KBM-7 (cell line): Measurements from ENCODE around the gene SORCS2.

ENCODE experiments used
- DNase-seq: peaks from one replicate; pipeline ENCODE4 v3.0.0-alpha.2; 2015
- in situ Hi-C: fragments of 300-500 bp; cut with MboI; formaldehyde crosslinking; loops from 2 replicates; pipeline ENCODE4 v1.14.3; 2020; ENCODE audit warnings: low sequenced_read_pairs, low pct_unique_long_range_greater_than_20kb, mixed read lengths

SORCS2 gene

DNA sequence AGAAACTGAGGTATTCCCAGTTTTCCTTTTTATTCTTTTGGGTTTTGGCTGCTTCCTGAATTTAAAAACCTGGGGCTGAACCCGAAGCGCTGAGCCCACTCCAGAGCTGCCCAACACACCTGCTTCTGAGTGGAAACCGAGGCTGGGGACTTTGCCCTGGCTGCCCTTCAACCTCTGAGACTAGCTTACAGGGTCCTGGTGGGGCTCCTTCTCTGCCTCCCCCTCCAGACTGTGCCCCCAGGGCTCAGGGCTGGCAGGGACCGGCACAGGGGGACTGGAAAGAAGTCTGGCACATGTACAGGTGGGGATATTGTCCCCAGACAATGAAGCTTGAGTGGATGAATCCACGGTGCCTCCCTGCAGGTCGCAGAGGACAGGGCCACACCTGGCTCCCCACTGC, 482.8 kb downstream of the SORCS2 start:
- DNase-seq: no peak
- in situ Hi-C loops: no loop called here

DNA sequence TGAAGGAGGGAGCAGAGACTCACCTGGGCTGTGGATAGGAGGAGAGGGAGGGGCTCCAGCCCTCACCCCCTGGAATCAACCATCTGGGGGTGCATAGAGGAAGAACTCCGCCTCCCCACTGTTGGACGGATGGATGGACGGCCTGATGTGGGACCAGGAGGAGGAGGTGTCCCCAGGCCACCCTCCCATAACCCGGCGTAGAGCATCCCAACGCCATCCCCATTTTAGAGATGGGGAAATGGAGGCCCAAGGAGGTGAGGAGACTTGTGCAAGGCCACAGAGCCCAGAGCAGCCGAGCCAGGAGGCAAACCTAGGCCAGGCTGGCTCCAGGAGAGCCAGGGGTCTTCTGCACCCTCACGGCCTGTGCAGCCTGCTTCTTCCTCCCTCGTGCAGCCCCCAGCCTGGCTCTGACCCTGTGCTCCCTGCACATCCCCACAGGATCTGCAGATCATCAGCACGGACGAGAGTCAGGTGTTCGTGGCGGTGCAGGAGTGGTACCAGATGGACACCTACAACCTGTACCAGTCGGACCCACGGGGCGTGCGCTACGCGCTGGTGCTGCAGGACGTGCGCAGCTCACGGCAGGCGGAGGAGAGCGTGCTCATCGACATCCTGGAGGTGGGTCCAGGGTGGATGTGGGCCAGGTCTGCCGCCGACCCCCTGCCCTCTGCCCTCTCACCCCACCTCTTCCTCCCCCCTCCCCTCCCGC, 483.4 kb downstream of the SORCS2 start:
- DNase-seq: no peak
- in situ Hi-C loops: no loop called here

DNA sequence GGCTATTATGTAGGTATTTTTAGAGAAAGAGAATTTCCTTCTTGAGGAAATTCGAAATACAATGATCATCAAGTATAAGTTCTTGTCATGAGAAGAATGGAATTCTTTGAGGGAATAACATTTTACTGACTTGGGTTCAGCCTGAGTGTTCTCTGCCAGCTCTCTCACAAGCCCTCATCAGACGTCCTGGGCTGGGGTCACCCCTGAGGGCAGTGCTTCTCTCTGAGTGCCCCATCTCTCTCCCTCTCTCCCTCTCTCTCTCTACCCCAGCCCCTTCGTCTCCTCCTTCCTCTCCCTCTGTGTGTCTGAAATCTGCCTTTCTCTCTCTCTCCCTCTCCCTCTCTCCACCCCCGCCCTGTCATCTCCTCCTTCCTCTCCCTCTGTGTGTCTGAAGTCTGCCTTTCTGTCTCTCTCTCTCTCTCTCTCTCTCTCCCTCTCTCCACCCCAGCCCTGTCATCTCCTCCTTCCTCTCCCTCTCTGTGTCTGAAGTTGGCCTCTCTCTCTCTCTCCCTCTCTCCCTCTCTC, 484.1 kb downstream of the SORCS2 start:
- in situ Hi-C loops: no loop called here
- no peak for DNase-seq

DNA sequence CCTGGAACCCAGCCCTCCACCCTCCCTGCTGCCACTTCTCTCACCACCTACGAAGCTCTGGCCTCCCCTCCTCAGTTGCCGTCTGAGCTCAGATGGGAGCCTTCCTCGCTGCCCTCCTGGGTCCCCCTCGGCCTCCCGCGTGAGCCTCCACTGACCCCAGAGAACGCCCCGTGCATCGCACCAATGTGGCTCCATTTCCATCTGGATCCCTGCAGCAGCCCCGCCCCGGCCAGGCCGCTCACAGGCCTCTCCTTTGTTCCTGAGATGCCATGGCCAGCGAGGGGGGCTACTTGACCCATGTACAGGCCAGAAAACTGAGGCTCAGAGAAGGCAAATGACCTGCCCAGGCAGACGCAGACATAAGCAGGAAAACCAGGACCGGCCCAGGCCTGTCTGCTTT, 484.7 kb downstream of the SORCS2 start:
- in situ Hi-C loops: no loop called here
- no peak for DNase-seq

DNA sequence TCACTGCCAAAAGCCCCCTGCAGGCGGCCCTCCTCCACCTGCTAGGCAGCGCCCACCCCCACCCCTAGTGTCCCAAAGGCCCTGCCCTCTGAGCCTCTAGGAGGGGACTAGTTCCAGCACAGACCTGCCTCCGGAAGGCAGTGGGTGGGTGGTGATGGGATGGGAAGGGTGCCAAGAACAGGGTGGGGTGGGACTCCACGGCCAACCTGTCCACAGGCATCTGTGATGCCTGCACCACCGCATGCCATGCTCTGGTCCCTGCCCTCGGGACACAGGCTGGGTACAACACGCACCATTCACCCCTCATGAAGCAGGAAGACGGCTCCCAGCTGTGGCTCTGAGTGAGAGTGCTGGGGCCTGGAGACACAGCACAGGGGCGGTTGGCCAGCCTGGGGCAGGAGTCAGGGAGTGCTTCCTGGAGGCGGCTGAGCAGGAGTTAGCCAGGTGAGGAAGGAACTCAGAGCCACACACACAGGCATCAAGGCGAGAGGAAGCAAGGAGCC, 485.5 kb downstream of the SORCS2 start:
- in situ Hi-C loops: no loop called here

DNA sequence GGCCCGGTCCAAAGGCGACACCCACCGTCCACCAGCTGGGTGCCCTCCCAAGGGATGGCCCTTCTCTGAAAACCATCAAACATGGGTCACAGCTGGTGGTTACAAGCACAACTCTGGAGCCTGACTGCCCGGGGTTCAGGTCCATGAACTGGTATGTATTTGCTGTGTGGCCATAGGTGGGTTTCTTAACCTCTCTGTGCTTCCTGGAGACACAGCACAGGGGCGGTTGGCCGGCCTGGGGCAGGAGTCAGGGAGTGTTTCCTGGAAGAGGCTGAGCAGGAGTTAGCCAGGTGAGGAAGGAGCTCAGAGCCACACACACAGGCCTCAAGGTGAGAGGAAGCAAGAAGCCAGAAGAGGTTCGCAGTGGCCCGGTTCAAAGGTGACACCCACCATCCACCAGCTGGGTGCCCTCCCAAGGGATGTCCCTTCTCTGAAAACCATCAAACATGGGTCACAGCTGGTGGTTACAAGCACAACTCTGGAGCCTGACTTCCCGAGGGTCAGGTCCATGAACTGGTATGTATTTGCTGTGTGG, 486.0 kb downstream of the SORCS2 start:
- no peak for DNase-seq
- in situ Hi-C loops: no loop called here

More for the DNA sequence above, 485.5 kb downstream of the SORCS2 start:
- DNase-seq: no peak

DNA sequence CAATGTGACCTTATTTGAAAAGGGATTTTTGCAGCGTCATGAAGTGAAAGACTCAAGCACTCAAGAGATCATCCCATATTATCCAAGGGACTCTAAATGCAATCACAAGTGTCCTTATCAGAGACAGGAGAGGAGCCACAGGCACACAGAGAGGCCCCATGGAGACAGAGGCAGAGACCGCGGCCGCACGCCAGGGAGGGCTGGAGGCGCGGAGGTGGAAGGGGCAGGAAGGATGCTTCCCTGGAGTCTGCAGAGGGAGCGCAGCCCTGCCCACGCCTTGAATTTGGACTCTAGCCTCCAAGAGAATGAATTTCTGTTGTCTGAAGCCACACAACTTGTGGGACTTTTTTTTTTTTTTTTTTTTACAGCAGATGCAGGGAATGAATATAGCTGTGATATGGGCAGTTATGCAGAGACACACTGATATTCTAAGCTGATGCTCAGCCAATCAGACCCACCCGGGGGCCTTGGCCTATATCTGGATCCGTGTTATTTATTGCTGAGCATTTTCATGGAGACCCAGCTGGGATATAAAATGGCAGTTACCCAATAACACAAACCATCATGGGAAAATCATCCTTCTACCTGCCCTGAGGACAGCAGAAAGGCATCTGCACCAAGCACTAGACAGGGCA, 487.2 kb downstream of the SORCS2 start:
- DNase-seq: no peak
- in situ Hi-C loops: no loop called here

DNA sequence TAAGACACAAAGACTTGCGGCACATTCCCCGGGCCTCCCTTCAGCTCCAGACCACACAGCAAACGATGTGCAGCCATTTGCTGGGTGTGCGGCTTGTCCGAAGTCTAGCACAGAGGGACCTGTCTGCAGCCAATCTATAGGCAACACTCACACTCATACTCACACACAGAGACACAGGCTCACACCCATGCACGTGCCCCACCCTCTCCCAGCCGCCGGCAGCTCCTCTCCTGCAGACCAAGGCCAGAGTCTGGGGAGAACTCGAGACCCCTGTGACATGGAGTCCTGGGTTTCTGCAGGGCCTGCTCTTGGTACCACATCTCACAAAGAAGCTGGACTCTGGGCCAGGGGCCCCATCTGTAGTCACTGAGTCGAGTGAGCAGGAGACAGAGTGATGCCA, 487.8 kb downstream of the SORCS2 start:
- in situ Hi-C loops: no loop called here
- no peak for DNase-seq

DNA sequence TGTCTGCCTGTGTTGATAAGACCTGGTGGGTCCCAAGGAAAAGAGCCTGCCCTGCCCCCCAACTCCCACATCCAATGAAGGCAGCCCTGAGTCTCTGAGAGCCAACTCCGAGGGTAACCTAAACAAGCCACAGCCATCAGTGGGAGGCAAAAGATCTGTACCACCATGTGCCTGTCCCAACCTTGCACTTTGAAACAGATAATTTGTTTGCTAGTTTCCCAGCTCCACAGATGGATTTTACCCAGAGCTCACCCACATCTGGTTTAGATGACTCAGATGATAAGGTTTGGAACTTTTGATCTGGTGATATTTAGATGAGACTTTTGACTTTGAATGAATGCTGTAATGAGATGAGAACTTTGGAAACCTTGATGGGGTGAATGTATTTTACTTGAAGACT, 488.4 kb downstream of the SORCS2 start:
- DNase-seq: no peak
- in situ Hi-C loops: no loop called here

DNA sequence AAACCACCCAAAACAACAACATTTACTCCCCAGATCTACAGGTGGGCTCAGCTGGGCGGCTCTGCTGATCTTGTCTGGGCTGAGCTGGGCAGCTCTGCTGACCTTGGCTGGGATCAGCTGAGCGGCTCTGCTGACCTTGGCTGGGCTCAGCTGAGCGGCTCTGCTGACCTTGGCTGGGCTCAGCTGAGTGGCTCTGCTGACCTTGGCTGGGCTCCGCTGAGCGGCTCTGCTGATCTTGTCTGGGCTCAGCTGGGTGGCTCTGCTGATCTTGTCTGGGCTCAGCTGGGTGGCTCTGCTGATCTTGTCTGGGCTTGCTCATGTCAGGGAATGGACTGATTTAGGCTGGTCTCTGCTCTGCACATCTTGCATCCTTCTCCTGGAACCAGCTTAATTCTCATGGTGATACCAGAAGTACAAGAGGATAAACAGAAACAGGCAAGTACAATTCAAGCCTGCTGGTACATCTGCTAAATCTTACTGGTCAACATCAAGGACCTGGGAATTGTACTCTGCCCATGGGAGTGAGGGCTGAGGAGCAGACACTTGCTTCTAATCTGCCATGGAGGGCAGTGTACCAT, 490.9 kb downstream of the SORCS2 start:
- in situ Hi-C loops: no loop called here
- DNase-seq: no peak

DNA sequence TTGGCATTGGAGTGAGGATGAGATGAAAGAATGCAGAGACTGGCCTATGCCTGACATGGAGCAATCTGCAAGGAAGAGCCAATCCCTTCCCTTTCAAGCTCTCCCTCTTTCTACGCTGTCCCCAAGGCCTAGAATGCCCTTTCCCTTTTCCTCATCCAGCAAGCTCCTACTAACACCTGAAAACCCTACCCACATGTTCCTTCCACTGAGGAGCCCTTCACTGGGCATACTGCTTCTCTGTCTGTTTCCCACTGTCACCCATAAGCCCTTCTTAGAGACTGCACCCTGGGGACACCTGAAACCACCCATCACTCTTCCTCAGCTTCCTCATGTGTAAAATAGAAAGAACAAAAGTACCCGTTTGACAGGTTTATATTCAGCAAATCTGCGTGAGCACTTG, 492.0 kb downstream of the SORCS2 start:
- DNase-seq: no peak

DNA sequence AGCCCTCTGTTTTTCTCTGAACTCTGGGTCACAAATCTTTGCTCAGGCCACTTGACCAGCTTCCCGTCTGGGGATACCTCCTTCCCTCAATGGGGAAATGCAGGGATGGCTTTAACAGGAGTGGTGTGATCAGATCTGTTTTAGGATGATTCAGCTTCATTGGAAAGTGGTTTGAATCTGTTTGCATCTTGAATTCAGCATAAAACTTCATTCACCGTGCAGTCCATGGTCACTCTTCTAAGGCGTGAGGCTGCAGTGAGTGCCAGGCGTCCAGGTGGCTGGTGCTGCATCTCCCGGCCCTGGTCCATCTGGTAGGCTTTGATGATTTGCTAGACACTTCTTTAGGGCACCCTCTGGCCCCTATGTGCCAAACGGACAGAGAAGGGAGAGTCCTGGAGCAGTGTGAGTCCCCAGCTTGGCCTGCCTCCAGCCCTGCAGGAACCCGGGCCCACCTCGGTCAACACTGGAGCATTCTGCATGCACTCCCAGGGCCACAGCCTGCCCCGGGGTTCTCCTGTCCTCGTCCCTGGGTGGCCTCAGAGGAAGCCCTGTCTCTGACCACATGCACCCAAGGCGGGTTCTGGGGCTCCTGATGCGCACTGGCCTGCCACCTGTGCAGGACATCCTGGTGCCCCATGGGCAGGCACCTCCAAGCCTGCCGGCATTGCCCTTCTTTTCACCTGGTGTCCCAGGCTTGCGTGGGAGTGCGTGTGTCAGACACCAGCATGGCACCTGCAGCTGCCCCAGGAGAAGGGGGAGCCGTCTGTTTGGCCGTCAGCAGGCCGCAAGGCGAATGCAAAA, 493.9 kb downstream of the SORCS2 start:
- no peak for DNase-seq
- in situ Hi-C loops: no loop called here

More for the DNA sequence above, 492.0 kb downstream of the SORCS2 start:
- in situ Hi-C loops: no loop called here

DNA sequence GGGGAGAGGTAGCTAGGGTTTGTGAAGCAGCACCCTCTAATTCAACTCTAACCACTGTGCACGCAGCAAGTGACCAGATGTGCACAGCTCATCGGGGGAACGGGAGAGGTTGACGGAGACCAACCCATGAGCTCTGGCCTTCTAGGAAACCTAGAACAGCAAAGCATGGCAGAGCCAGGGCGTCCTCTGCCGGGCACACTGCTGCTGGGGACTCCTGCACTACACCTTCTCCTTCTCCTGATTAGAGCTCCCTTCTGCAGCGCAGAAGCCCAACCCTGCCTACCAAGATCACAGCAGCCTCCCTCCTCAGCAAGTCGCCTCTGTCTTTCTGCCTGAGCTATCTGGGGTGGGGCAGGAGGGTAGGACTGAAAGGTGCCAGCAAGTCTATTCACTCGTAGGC, 494.7 kb downstream of the SORCS2 start:
- DNase-seq: no peak
- in situ Hi-C loops: no loop called here

DNA sequence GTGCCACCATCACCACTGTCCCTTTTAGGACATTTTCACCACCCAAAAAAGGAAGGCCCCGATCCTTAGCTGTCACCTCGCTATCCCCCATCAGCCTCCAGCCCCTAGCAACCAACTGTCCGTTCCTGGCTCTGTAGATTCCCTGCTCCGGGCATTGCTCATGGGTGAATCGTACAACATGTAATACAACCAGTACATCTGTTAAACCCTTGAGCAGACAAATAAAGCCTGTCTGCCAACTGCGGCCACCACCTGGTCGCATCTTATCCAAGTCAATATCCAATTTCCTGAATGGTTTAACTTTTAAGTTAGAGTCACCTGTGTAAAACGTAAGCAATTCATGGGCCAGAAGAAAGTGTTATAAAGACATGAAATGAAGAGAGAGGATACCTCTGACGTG, 495.5 kb downstream of the SORCS2 start:
- in situ Hi-C loops: no loop called here
- DNase-seq: no peak

DNA sequence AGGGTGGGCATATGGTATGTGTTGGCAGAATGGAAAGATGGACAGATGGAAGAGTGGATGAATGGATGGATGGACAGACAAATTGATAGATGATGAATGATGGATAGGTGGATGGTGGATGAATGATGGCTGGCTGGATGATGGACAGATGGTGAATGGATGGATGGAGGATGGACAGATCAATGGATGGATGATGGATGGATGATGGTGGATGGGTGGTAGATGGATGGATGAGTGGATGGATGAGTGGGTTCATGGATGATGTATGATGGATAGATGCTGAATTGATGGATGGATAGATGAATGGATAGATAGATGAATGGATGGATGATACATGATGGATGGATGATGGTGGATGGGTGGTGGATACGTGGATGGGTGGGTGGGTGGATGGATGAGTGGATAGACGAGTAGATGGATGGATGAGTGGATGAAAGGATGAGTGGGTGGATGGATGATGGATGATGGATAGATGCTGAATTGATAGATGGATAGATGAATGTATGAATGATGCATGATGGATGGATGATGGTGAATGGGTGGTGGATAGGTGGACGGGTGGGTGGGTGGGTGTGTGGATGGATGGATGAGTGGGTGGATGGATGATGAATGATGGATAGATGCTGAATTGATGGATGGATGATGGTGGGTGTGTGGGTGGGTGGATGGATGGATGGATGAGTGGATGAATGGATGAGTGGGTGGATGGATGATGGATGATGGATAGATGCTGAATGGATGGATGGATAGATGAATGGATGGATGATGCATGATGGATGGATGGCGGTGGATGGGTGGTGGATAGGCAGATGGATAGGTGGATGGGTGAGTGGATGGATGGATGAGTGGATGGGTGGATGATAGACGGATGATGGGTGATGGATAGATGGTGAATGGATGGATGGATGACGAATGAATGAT, 497.7 kb downstream of the SORCS2 start:
- in situ Hi-C loops: no loop called here
- DNase-seq: no peak

DNA sequence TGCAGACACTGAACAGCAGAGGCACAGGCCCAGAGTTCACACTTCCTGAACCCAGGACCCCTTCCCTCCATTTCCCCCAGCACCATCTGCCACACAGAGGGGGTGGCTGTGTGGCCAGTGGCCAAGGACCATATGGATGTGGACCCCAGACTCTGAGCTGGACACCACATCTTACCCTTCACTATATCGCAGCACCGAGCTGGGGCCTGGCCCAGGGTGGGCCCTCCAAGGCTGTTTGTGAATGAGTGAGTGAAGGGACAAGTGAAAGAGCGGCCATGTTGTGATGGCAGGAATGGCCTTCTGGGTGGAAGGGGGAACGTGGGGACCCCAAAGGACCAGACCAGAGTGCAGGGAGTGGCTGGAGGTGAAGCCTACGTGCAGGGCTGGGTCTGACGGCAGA, 498.7 kb downstream of the SORCS2 start:
- in situ Hi-C loops: no loop called here
- no peak for DNase-seq

DNA sequence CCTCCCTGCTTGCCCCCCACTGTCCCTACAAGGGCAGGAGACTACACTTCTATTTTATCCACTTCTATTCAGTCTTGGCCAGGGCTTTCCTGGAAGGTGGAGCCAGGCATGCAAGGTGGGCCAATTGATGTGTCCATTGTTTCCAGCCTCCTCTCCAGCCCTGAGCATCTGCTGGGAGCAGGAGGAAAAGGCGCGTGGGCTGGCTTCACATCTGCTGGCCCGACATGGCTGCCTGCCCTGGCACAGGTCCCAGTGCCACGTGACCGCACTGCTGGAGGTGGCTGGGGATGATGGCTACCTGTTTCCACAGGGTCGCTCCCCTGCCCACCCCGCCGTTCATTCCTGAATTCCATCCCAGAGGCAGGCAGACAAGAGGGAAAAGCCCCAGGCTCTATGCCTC, 499.6 kb downstream of the SORCS2 start:
- in situ Hi-C loops: no loop called here
- no peak for DNase-seq

DNA sequence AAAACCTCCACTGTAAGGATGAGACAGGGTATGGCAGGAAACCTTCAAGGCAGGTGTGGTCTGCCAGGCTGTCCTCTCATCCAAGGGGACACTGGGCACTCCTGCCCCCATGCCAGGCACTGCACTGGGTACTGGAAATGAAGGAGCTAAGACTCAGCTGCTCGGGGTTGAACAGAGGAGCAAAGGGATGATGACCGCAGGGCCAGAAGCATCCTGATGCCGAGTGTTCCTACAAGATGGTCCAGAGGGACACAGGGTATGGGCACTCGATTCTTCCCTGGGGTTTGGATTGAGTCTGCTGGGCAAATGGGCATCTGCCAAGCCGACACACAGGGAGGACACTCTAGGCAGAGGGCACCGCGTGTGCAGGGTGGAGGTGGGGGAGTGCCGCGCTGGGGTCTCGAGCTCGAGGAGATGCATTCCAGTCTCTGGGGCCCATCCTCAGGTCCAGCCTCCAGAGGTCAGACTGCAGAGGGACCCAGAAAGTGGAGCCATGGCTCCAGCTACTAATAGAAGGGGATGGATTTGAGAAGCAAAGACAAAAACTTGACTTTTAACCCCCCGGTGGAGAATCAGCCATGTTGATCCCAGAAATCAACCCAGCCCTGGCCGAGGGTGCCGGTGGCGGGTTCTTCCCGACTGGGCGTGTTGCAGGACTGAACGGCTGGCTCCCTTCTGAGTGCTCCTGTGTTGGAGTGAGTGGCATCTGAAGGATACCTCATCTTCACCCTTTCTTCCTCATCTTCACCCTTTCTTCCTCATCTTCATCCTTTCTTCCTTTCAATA, 500.3 kb downstream of the SORCS2 start:
- no peak for DNase-seq
- in situ Hi-C loops: no loop called here
